Eye (tissue), 1 donor: ENCODE results near the gene WDR81.
"Not testable (repeated sequence)": the region's sequence is repeated elsewhere in the genome, so short reads cannot be mapped to it uniquely, and the experiment has no call there.

Source experiments
- DNase-seq: peaks from one replicate; pipeline ENCODE4 v3.0.0-alpha.2; 2015

The WDR81 gene

DNA sequence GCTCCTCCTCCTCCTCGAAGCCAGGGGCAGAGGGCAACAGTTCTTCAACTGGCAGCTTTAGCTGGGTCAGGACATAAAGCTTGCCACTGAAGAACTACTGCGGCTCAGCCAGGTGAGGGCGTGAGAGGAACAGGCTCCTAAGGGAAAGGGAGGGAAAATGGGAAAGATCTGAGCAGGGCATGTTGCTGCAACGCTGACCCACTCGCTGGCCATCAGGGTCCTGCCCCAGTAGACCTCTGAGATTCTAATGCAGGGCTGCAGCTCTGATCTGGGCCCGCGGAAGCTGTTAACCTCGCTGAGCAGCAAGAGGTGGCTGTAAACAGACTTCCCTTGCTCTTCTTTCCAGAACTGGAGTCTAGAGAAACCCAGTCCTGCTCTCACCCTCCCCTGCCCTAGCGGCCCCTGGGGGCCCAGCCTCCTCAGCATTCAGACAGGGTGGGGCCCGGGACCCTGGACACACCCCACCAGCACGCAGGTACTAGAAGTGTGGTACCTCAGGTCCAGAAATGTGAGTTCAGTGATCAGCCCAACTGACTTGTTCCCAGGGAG, 10.6 kb upstream of the WDR81 start:
- peak; percentile 81 for DNase-seq

DNA sequence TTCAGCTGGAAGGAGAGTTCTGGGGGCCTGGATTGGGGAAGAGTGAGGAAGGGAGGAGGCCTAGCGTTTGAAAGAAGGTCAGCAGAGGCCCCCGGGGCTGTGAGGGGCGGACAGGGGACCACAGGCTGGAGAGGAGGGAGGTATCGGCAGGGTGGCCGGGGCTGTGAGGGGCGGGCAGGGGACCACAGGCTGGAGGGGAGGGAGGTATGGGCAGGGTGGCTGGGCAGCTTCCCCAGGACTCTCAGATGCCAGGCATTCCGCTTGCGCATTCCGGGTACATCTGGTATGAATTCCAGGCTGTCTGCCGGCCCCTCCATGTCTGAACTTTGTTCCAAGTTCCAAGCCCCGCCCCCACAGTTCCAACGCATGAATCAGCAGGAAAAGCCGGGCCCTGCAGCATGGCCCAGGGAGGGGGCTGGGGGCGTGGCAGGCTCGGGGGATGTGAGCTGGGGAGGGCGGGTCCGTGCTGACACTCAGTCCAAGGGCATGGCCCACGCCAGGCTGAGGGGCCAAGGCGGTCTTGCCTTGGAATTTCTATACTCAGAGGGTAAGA, 10.0 kb upstream of the WDR81 start:
- DNase-seq, result peak; percentile 95

- DNase-seq, result peak; percentile 61
Observed at GRCh38 chr17:1714980-1715802, 9.3 kb upstream of the WDR81 start.

- DNase-seq, result no peak
Observed at GRCh38 chr17:1715803-1716075, 8.8 kb upstream of the WDR81 start.

DNA sequence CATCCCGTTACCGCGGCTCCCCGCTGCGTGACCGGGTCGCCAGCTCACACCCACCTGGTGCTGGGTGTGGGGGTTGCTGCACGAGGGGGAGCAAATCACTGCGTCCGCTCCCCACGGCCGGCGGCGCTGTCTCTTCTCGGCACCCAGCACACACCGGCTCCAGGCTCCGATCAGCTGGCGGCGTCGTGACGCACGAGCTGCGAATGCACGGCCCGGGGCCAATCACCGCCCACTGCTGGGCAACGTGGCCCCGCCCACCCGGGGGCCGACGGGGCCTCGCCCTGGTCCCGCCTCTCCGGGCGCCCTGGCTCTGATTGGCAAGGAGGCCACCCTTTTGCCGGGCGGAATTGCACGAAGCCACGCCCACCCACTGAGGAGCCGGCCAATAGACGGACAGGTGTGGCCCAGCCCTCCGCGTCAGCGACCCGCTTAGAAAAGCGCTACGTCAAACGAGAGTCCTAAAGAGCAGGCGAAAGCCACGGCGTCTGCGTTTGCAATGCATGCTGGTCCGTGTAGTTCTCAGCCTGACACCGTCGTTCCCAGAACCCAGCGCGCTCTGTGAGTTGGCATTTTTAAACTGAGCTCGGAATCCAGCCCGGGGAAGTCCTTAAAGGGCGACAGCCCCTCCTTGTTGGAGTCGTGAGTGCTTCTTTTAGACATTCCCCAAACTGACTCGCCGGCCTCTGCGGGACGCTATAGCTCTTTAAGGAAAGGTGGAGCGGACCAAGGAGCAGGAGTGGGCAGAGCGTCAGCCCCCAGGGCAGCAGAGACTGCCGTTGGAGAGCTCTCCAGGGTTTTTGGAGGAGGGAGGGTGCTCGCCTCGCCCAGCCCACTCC, 8.2 kb upstream of the WDR81 start:
- DNase-seq, result peak; percentile 100

- DNase-seq, result peak; percentile 98
Observed at GRCh38 chr17:1716912-1717695, 7.4 kb upstream of the WDR81 start.

GRCh38 chr17:1718362-1719165, 5.9 kb upstream of the WDR81 start:
- DNase-seq, result no peak

DNA sequence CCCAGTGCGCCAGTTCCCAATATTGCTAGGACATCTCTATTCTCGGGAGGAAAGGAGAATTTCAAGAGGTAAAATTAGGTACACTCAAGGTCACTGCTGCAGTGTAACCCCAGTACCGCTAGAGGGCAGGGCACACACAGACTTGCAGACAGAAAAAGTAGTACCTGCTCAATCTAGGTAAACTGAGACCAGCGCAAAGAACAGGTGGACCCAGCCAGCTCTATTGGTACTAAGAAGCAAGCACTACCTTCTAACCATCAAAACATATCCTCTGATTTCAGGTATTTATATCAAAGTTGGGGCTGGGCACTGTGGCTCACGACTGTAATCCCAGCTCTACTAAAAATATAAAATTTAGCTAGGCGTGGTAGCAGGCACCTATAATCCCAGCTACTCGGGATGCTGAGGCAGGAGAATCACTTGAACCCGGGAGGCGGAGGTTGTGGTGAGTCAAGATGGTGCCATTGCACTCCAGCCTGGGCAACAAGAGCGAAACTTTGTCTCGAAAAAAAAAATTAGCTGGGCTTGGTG, 3.6 kb upstream of the WDR81 start:
- DNase-seq, result peak; percentile 76

DNA sequence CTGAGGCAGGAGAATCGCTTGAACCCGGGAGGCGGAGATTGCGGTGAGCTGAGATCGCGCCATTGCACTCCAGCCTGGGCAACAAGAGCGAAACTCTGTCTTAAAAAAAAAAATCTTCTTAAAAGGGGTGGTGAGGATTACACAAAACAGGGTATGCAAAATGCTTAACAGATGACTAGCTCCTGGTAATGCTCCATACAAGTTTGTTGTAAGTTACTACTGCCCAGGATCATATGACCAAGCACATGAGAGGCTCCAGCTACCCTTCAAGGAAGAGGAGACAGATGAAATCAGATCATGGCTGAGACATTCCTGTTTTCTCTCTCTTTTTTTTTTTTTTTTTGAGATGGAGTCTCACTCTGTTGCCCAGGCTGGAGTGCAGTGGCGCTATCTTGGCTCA, 2.5 kb upstream of the WDR81 start:
- DNase-seq, result not testable (repeated sequence)

- peak; percentile 59 for DNase-seq
Observed at GRCh38 chr17:1724869-1725641, 551 bp downstream of the WDR81 start.

DNA sequence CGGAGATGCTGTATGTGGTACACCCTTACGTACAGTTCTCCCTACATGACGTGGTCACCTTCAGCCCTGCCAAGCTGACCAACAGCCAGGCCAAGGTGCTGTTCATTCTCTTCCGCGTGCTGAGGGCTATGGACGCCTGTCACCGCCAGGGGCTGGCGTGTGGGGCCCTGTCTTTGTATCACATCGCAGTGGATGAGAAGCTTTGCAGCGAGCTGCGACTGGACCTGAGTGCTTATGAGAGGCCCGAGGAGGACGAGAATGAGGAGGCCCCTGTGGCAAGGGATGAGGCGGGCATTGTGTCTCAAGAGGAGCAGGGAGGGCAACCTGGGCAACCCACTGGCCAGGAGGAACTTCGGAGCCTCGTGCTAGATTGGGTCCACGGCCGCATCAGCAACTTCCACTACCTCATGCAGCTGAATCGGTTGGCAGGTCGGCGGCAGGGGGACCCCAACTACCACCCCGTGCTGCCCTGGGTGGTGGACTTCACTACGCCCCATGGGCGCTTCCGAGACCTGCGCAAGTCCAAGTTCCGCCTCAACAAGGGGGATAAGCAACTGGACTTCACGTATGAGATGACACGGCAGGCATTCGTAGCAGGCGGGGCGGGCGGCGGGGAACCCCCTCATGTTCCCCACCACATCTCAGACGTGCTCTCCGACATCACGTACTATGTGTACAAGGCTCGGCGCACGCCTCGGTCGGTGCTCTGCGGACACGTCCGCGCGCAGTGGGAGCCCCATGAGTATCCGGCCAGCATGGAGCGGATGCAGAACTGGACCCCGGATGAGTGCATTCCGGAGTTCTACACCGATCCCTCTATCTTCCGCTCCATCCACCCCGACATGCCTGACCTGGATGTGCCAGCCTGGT, 1.4 kb downstream of the WDR81 start:
- no peak for DNase-seq

GRCh38 chr17:1726626-1727257, 2.2 kb downstream of the WDR81 start:
- DNase-seq, result no peak

DNA sequence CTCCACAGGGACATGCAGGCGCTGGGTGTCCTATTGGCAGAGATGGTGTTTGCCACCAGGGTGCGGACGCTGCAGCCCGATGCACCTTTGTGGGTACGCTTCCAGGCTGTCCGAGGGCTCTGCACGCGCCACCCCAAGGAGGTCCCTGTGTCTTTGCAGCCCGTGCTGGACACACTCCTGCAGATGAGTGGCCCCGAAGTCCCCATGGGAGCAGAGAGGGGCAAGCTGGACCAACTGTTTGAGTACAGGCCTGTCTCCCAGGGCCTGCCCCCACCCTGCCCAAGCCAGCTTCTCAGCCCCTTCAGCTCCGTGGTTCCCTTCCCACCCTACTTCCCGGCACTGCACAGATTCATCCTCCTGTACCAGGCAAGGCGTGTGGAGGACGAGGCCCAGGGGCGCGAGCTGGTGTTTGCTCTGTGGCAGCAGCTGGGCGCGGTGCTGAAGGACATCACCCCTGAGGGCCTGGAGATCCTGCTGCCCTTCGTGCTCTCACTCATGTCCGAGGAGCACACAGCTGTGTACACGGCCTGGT, 2.8 kb downstream of the WDR81 start:
- no peak for DNase-seq

GRCh38 chr17:1727876-1728630, 3.5 kb downstream of the WDR81 start:
- DNase-seq, result no peak

- DNase-seq, result no peak
Observed at GRCh38 chr17:1729966-1730325, 5.4 kb downstream of the WDR81 start.

GRCh38 chr17:1730326-1731193, 6.1 kb downstream of the WDR81 start:
- peak; percentile 49 for DNase-seq

GRCh38 chr17:1731194-1731506, 6.6 kb downstream of the WDR81 start:
- DNase-seq, result no peak
